GM12875 (cell line): ENCODE measurements around the gene HMGN4.
A peak's percentile ranks its signal among the peaks of the same experiment; 100 is the strongest.

Experiments used
- H3K4me3 ChIP-seq: one replicate; pipeline ENCODE4 v1.5.1; 2011; ENCODE audit warnings: low read depth, low read length, control low read depth
- CTCF ChIP-seq: IDR thresholded peaks from 2 replicates; pipeline ENCODE4 v1.5.1; 2011; ENCODE audit warnings: low read depth, mild to moderate bottlenecking, control low read depth, inconsistent platforms, low read length, moderate library complexity, borderline replicate concordance; ENCODE audit not compliant: insufficient read depth

Gene HMGN4

GRCh38 chr6:26561533-26562466 is 23.6 kb downstream of the HMGN4 start:
- H3K4me3 ChIP-seq = no peak overlapping the region
- no peak for TF ChIP-seq CTCF

GRCh38 chr6:26563488-26563887 is 25.3 kb downstream of the HMGN4 start:
- TF ChIP-seq CTCF = no peak
- no peak overlapping the region for H3K4me3 ChIP-seq

GRCh38 chr6:26568601-26569432 is 30.7 kb downstream of the HMGN4 start:
- peak overlapping the region; percentile 45 for H3K4me3 ChIP-seq
- TF ChIP-seq CTCF = peak; percentile 18; the same call in 1 of the 2 replicates

- no peak overlapping the region for H3K4me3 ChIP-seq
- TF ChIP-seq CTCF = no peak
Observed at GRCh38 chr6:26569433-26569764, 31.2 kb downstream of the HMGN4 start.

- H3K4me3 ChIP-seq = no peak overlapping the region
- TF ChIP-seq CTCF = no peak
Observed at GRCh38 chr6:26570027-26570809, 32.1 kb downstream of the HMGN4 start.

- TF ChIP-seq CTCF = no peak
- H3K4me3 ChIP-seq = peak overlapping the region; percentile 51
Observed at GRCh38 chr6:26571592-26572296, 33.6 kb downstream of the HMGN4 start.
